ENCODE measurements around the gene MYO1G. TPM values are rescaled to one million over a fixed set of nuclear protein-coding genes. Genes with fewer than 3 reads are reported as not detected.
A peak's percentile ranks its signal among the peaks of the same experiment; 100 is the strongest.

MYO1G gene
- total and polyA plus RNA-seq, 4 donors, result 11.9 to 76.8 (median 33.2) TPM

GRCh38 chr7:44973610-44974401 is 5.0 kb downstream of the MYO1G start:
- no peak overlapping the region for H3K4me3 ChIP-seq
- H3K4me1 ChIP-seq (ENCODE audit: control insufficient read depth in 5 of 5, insufficient read depth in 5 of 5, low read length in 5 of 5), result peaks cover 0 to 15% (median 0%) of the 10 kb centered on the region in 5 donors
- no peak for DNase-seq
- TF ChIP-seq CTCF (IDR thresholded peaks at IDR 0.05; ENCODE audit: control extremely low read depth, extremely low read depth), result peak; percentile 15
- ATAC-seq (ENCODE audit: insufficient read depth, low FRiP score), result no peak
- H3K9me3 ChIP-seq (ENCODE audit: control insufficient read depth in 4 of 4, insufficient read depth in 3 of 4, low read length in 3 of 4), result no peaks in the 10 kb centered on the region
- H3K9ac ChIP-seq (ENCODE audit: insufficient read depth in 1 of 2, low read length in 2 of 2), result no peak overlapping the region
- H3K27me3 ChIP-seq (ENCODE audit: control insufficient read depth in 3 of 3, insufficient read depth in 3 of 3, low read length in 2 of 3), result no peaks in the 10 kb centered on the region
- peaks cover 0 to 24% (median 3%) of the 10 kb centered on the region in 4 donors for H3K36me3 ChIP-seq (ENCODE audit: control insufficient read depth in 4 of 4, insufficient read depth in 4 of 4, low read length in 4 of 4)
- H3K27ac ChIP-seq (ENCODE audit: low read depth in 1 of 2, low read length in 1 of 2), result no peak overlapping the region
- 78 to 90% methylated on average over 10 of the region's 10 CpGs for WGBS, 2 donors

- no peak for DNase-seq
- no peak for TF ChIP-seq CTCF (IDR thresholded peaks at IDR 0.05; ENCODE audit: control extremely low read depth, extremely low read depth)
- no peak overlapping the region for H3K27ac ChIP-seq (ENCODE audit: low read depth in 1 of 2, low read length in 1 of 2)
- H3K36me3 ChIP-seq (ENCODE audit: control insufficient read depth in 4 of 4, insufficient read depth in 4 of 4, low read length in 4 of 4), result peaks cover 0 to 26% (median 0%) of the 10 kb centered on the region in 4 donors
- no peak for ATAC-seq (ENCODE audit: insufficient read depth, low FRiP score)
- H3K4me1 ChIP-seq (ENCODE audit: control insufficient read depth in 5 of 5, insufficient read depth in 5 of 5, low read length in 5 of 5), result peaks cover 0 to 7% (median 0%) of the 10 kb centered on the region in 5 donors
- no peak overlapping the region for H3K4me3 ChIP-seq
- no peak overlapping the region for H3K9ac ChIP-seq (ENCODE audit: insufficient read depth in 1 of 2, low read length in 2 of 2)
- 91 to 96% methylated on average over 3 of the region's 3 CpGs for WGBS, 2 donors
- no peaks in the 10 kb centered on the region for H3K27me3 ChIP-seq (ENCODE audit: control insufficient read depth in 3 of 3, insufficient read depth in 3 of 3, low read length in 2 of 3)
- H3K9me3 ChIP-seq (ENCODE audit: control insufficient read depth in 4 of 4, insufficient read depth in 3 of 4, low read length in 3 of 4), result no peaks in the 10 kb centered on the region
These were observed 6.3 kb downstream of the MYO1G start for GRCh38 chr7:44972562-44972961.

GRCh38 chr7:44971902-44972441 is 6.8 kb downstream of the MYO1G start:
- Histone ChIP-seq H3K9ac (ENCODE audit: insufficient read depth in 1 of 2, low read length in 2 of 2) (no peak overlapping the region), H3K9me3 (ENCODE audit: control insufficient read depth in 4 of 4, insufficient read depth in 3 of 4, low read length in 3 of 4) (no peaks in the 10 kb centered on the region), H3K4me1 (ENCODE audit: control insufficient read depth in 5 of 5, insufficient read depth in 5 of 5, low read length in 5 of 5) (peaks cover 0 to 5% (median 0%) of the 10 kb centered on the region in 5 donors), H3K27ac (ENCODE audit: low read depth in 1 of 2, low read length in 1 of 2) (no peak overlapping the region), H3K27me3 (ENCODE audit: control insufficient read depth in 3 of 3, insufficient read depth in 3 of 3, low read length in 2 of 3) (no peaks in the 10 kb centered on the region), H3K36me3 (ENCODE audit: control insufficient read depth in 4 of 4, insufficient read depth in 4 of 4, low read length in 4 of 4) (peaks cover 0 to 26% (median 0%) of the 10 kb centered on the region in 4 donors), H3K4me3 (no peak overlapping the region)
- ATAC-seq (ENCODE audit: insufficient read depth, low FRiP score) (no peak), DNase-seq (no peak)
- WGBS, 2 donors, result 71 to 77% methylated on average over 5 of the region's 5 CpGs
- TF ChIP-seq CTCF (IDR thresholded peaks at IDR 0.05; ENCODE audit: control extremely low read depth, extremely low read depth), result no peak

Data from lung (tissue), 12 donors.